NCI-H2196 treated with DMSO at 0.1 percent for 48 hours (cell line): ENCODE results near the gene ANKRD13D.

Experiments used
- DNase-seq: peaks from one replicate; lab custom pipeline; 2025; ENCODE audit not compliant: unreplicated experiment; lab: John Stamatoyannopoulos, UW

ANKRD13D gene

DNA sequence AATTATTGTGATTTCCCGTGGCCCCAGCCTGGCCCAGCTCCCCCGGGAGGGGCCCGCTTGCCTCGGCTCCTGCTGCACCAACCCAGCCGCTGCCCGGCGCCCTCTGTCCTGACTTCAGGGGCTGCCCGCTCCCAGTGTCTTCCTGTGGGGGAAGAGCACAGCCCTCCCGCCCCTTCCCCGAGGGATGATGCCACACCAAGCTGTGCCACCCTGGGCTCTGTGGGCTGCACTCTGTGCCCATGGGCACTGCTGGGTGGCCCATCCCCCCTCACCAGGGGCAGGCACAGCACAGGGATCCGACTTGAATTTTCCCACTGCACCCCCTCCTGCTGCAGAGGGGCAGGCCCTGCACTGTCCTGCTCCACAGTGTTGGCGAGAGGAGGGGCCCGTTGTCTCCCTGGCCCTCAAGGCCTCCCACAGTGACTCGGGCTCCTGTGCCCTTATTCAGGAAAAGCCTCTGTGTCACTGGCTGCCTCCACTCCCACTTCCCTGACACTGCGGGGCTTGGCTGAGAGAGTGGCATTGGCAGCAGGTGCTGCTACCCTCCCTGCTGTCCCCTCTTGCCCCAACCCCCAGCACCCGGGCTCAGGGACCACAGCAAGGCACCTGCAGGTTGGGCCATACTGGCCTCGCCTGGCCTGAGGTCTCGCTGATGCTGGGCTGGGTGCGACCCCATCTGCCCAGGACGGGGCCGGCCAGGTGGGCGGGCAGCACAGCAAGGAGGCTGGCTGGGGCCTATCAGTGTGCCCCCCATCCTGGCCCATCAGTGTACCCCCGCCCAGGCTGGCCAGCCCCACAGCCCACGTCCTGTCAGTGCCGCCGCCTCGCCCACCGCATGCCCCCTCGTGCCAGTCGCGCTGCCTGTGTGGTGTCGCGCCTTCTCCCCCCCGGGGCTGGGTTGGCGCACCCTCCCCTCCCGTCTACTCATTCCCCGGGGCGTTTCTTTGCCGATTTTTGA lies 3.3 kb upstream of the ANKRD13D start:
- DNase-seq = no peak

- no peak for DNase-seq
These were observed 2.3 kb upstream of the ANKRD13D start for GRCh38 chr11:67286621-67287333.

- DNase-seq = no peak
These were observed 1.5 kb upstream of the ANKRD13D start for GRCh38 chr11:67287355-67288197.

GRCh38 chr11:67288198-67288451 lies 978 bp upstream of the ANKRD13D start:
- no peak for DNase-seq

DNA sequence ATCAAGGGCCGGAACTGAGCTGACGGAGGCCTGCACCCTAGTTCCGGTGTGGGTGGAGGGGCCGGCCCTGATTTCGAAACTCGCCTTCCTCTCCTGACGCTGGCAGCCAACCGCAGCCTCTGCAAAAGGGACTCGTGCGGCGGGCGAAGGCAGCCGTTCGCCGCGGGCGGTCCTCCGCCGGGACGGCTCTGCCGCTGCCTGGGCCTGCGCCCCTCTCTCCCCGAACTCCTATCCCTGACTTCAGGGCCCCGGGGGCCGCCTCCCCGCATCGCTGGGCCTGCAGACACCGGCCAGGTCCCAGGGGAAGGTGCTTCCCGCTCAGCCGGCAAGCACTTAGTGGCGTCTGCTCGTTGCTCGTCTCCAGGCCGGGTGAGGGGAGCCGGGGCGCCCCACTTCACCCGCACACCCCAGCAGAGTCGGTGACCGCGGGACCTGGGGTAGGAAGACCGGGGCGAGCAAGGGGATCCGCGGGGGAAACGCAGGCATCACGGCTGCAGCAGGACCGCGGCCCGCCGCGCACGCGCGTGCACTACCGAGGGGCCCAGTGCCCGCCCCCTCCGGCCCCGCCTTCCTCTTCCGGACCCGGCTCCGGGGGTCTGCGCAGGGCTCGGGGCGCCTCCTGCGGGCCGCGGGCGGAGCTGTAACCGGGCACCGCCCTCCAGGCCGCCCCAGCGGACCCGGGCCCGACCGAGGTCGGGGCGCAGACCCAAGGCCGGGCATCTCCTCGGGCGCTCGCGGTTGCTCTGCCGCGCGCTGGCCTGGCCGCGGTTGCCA lies 464 bp upstream of the ANKRD13D start:
- peak; percentile 88 for DNase-seq

- DNase-seq = no peak
These were observed 762 bp downstream of the ANKRD13D start for GRCh38 chr11:67289651-67290479.

DNA sequence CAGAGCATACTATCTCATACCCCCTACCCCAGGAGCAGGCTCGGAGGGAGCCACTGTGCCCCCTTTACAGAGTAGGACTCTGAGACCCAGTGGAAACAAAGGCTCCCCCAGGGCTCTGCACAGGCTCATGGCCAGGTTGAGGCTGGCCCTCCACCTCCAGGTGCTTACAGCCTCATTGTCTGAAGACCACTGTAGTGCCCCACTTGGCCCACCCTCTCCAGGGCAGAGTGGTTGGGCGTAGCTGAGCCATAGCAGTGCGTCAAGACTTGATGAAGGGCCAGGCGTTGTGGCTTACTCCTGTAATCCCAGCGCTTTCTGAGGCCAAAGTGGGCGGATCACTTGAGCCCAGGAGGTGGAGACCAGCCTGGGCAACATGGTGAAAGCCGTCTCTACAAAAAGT lies 1.7 kb downstream of the ANKRD13D start:
- DNase-seq = no peak

DNA sequence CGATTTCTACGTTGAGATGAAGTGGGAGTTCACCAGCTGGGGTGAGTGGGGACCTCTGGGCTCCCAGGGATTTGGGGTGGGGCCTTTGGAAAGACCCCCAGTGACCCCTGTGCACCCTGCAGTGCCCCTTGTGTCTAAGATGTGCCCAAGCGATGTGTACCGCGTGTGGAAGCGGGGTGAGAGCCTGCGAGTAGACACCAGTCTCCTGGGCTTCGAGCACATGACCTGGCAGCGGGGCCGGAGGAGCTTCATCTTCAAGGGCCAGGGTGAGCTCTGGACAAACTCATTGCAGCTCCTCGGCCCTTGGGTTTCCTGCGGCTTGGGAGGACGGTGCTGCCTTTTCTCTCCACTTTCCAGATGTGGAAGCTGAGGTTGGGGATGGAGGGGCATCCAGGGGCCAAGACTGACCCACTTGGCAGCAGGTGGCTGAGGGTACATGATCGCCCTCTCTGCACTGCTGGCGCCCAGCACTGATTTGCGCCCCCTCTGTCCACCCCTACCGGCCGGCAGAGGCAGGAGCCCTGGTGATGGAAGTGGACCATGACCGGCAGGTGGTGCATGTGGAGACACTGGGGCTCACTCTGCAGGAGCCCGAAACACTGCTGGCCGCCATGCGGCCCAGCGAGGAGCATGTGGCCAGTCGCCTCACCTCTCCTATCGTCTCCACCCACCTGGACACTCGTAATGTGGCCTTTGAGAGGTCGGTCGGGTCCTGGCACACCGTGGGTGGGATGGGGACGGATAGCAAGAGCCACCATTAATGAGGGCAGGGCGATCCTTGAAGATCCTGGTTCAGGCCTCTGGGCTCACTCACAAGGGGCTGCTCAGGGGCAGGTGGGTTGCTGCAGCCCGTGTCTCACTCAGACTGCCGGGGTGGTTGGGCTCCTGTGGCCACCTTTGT lies 2.6 kb downstream of the ANKRD13D start:
- DNase-seq = no peak

- no peak for DNase-seq
These were observed 3.6 kb downstream of the ANKRD13D start for GRCh38 chr11:67292671-67293070.

DNA sequence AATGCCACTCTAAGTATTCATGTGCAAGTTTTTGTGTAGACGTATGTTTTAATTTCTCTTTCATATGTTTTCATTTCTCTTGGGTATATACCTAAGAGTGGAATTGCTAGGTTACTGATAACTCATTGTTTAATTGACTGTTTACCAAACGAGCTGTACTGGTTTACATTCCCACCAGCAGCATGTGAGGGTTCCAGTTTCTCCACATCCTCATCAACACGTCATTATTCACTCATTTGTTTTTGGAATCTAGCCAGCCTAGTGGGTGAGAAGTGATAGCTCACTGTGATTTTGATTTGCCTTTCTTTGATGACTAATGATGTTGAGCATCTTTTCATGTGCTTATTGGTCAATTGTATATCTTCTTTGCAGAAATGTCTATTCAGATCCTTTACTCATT lies 4.0 kb downstream of the ANKRD13D start:
- DNase-seq = no peak

GRCh38 chr11:67295846-67296245 lies 6.7 kb downstream of the ANKRD13D start:
- DNase-seq = no peak

DNA sequence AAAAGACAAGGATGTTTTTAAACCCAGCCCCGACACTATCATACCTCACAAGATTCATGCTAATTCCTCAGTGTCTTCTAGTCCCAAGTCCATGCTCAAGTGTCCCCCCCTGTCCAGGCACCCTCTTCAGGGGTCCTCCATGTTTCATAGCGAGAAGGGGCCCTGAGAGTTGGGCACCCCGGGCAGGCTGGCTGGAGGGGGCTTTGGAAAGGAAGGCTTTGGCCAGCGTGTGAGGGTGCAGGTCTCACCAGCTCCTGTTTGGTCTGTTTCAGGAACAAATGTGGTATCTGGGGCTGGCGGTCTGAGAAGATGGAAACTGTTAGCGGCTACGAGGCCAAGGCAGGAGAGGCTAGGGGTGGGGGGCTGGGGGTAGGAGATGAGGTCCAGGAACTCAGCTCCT lies 9.7 kb downstream of the ANKRD13D start:
- DNase-seq = no peak

- no peak for DNase-seq
These were observed 10.5 kb downstream of the ANKRD13D start for GRCh38 chr11:67299471-67300191.

GRCh38 chr11:67300256-67300755 lies 11.2 kb downstream of the ANKRD13D start:
- DNase-seq = no peak

DNA sequence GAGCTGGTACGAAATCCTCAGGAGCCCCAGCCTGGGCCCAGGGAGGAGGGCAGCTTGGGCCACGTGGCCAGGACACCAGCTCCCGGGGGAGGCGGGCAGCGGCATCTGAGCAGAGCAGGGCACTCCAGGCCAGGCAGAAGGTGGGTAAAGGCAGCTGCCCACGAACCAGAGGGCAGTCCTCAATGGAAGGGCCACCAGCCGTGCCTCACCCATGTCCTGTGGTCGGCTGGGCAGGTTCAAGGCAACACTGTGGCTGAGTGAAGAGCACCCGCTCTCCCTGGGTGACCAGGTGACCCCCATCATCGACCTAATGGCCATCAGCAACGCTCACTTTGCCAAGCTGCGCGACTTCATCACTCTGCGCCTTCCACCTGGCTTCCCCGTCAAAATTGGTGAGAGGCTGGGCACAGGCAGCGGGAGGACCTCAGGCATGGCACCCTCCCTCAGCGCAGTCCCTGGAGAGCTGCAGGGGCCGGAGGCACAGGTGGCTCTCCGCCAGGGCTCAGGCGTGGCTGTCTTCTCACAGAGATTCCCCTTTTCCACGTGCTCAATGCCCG lies 11.7 kb downstream of the ANKRD13D start:
- no peak for DNase-seq

GRCh38 chr11:67301313-67301921 lies 12.3 kb downstream of the ANKRD13D start:
- no peak for DNase-seq

- no peak for DNase-seq
These were observed 12.9 kb downstream of the ANKRD13D start for GRCh38 chr11:67301951-67302516.
